Trophoblast cell (in vitro differentiated cells and primary cell): ENCODE measurements around the gene MZT2A. TPM values are rescaled to one million over a fixed set of nuclear protein-coding genes. Genes with fewer than 3 reads are reported as not detected.
A peak's percentile ranks its signal among the peaks of the same experiment; 100 is the strongest.
"Not testable (repeated sequence)": the region's sequence is repeated elsewhere in the genome, so short reads cannot be mapped to it uniquely, and the experiment has no call there.

Source experiments
- DNase-seq, 2 donors: peaks; one replicate each; pipeline ENCODE4 v3.0.0-alpha.2; 2016
- H2AFZ ChIP-seq: 2 replicates; pipeline ENCODE4 v1.6.1; 2013; ENCODE audit warnings: low read length, moderate library complexity, mild to moderate bottlenecking; ENCODE audit not compliant: insufficient read depth, poor library complexity
- H2AK5ac ChIP-seq: 2 replicates; pipeline ENCODE4 v1.6.1; 2013; ENCODE audit warnings: mild to moderate bottlenecking, low read length
- H2BK120ac ChIP-seq: 2 replicates; pipeline ENCODE4 v1.6.1; 2013; ENCODE audit warnings: low read length, mild to moderate bottlenecking, moderate library complexity; ENCODE audit not compliant: insufficient read depth, poor library complexity
- H2BK12ac ChIP-seq: 2 replicates; pipeline ENCODE4 v1.6.1; 2013; ENCODE audit warnings: mild to moderate bottlenecking, low read length, moderate library complexity
- H2BK5ac ChIP-seq: 2 replicates; pipeline ENCODE4 v1.6.1; 2013; ENCODE audit warnings: low read length, low read depth, moderate library complexity, mild to moderate bottlenecking; ENCODE audit not compliant: poor library complexity
- H3K14ac ChIP-seq: 2 replicates; pipeline ENCODE4 v1.6.1; 2013; ENCODE audit warnings: mild to moderate bottlenecking, low read length
- H3K18ac ChIP-seq: 2 replicates; pipeline ENCODE4 v1.6.1; 2013; ENCODE audit warnings: mild to moderate bottlenecking, low read length
- H3K23ac ChIP-seq: 2 replicates; pipeline ENCODE4 v1.6.1; 2013; ENCODE audit warnings: low read length
- H3K27ac ChIP-seq: 2 replicates; pipeline ENCODE4 v1.5.1; 2013; ENCODE audit warnings: low read depth, mild to moderate bottlenecking, inconsistent platforms, low read length, moderate library complexity
- H3K27me3 ChIP-seq: 2 replicates; pipeline ENCODE4 v1.6.1; 2013; ENCODE audit warnings: inconsistent platforms, mild to moderate bottlenecking, low read length, moderate library complexity; ENCODE audit not compliant: insufficient read depth
- H3K36me3 ChIP-seq, 2 experiments: 1 replicate in 1 of 2; 2 replicates in 1 of 2; pipeline ENCODE4 v1.6.1; 2013; ENCODE audit warnings: low read length in 2 of 2, mild to moderate bottlenecking in 2 of 2, moderate library complexity in 1 of 2; ENCODE audit not compliant: insufficient read depth in 2 of 2, control insufficient read depth in 1 of 2
- H3K4ac ChIP-seq: 2 replicates; pipeline ENCODE4 v1.6.1; 2013; ENCODE audit warnings: low read depth, mild to moderate bottlenecking, low read length, moderate library complexity
- H3K4me1 ChIP-seq, 2 experiments: 1 replicate in 1 of 2; 2 replicates in 1 of 2; pipeline ENCODE4 v1.6.1; 2013; ENCODE audit warnings: low read length in 2 of 2, mild to moderate bottlenecking in 2 of 2, moderate library complexity in 1 of 2; ENCODE audit not compliant: insufficient read depth in 2 of 2, control insufficient read depth in 1 of 2
- H3K4me2 ChIP-seq: 2 replicates; pipeline ENCODE4 v1.6.1; 2013; ENCODE audit warnings: inconsistent platforms, mild to moderate bottlenecking, low read length, moderate library complexity
- H3K4me3 ChIP-seq: 2 replicates; pipeline ENCODE4 v1.5.1; 2013; ENCODE audit warnings: mild to moderate bottlenecking, low read depth, low read length, inconsistent platforms
- H3K79me1 ChIP-seq: one replicate; pipeline ENCODE4 v1.6.1; 2013; ENCODE audit warnings: low read length
- H3K79me2 ChIP-seq: 2 replicates; pipeline ENCODE4 v1.6.1; 2013; ENCODE audit warnings: low read length, mild to moderate bottlenecking; ENCODE audit not compliant: control insufficient read depth, insufficient read depth, poor library complexity
- H3K9ac ChIP-seq: 2 replicates; pipeline ENCODE4 v1.6.1; 2013; ENCODE audit warnings: mild to moderate bottlenecking, low read length
- H3K9me3 ChIP-seq: 2 replicates; pipeline ENCODE4 v1.6.1; 2013; ENCODE audit warnings: low read depth, mild to moderate bottlenecking, control low read depth, inconsistent platforms, low read length; ENCODE audit not compliant: insufficient read depth
- H4K12ac ChIP-seq: 2 replicates; pipeline ENCODE4 v1.6.1; 2013; ENCODE audit warnings: low read depth, mild to moderate bottlenecking, low read length, moderate library complexity
- H4K8ac ChIP-seq: 2 replicates; pipeline ENCODE4 v1.6.1; 2013; ENCODE audit warnings: low read depth, mild to moderate bottlenecking, low read length, moderate library complexity
- H4K91ac ChIP-seq: one replicate; pipeline ENCODE4 v1.6.1; 2013; ENCODE audit warnings: low read depth, mild to moderate bottlenecking, low read length, moderate library complexity
- WGBS: extraction: QIAGEN DNeasy Blood & Tissue Kit; methylation state at CpG from one replicate; pipeline ENCODE4 v1.1.7; 2013; ENCODE audit warnings: missing lambda C conversion rate; ENCODE audit not compliant: insufficient read length, insufficient coverage; ENCODE audit errors: extremely low coverage; 5-methylcytosine and 5-hydroxymethylcytosine counted together
- polyA plus RNA-seq: library from polyadenylated mRNA; stranded (reverse); fragments of 200-250 nt; gene quantifications from 2 replicates; pipeline ENCODE4 v1.2.3, GENCODE V29; 2013

Gene MZT2A
- polyA plus RNA-seq, result 166 and 179 TPM in 2 replicates

GRCh38 chr2:131492015-131492417 is at the start of gene MZT2A:
Gene MZT2A (minus strand): TSS chr2:131492397. CDS start chr2:131492376, 21 bp downstream.
- WGBS, result no CpG with 5 or more reads among the region's 53 CpGs
- peak within 1 kb of the TSS; percentile 95 for H2BK5ac ChIP-seq
- H3K23ac ChIP-seq, H3K27me3 ChIP-seq, DNase-seq, H3K9me3 ChIP-seq, H3K36me3 ChIP-seq: not testable (repeated sequence)
- H3K4me2 ChIP-seq, result peak within 1 kb of the TSS; percentile 80
- peaks cover 15% of the 10 kb centered on the region for H3K79me1 ChIP-seq
- H3K4me3 ChIP-seq, result peak within 1 kb of the TSS; percentile 97
- H3K18ac ChIP-seq, result peak within 1 kb of the TSS; percentile 100
- peak within 1 kb of the TSS; percentile 84 for H2BK12ac ChIP-seq
- peaks cover 6 to 10% of the 10 kb centered on the region in 2 experiments for H3K4me1 ChIP-seq
- peak within 1 kb of the TSS; percentile 100 for H4K8ac ChIP-seq
- H2AK5ac ChIP-seq, result peak within 1 kb of the TSS; percentile 85
- peak within 1 kb of the TSS; percentile 91 for H3K4ac ChIP-seq
- H4K12ac ChIP-seq, result peak within 1 kb of the TSS; percentile 100
- H3K79me2 ChIP-seq, result peaks cover 28% of the 10 kb centered on the region
- H4K91ac ChIP-seq, result peak within 1 kb of the TSS; percentile 98
- peak within 1 kb of the TSS; percentile 100 for H3K14ac ChIP-seq
- peak within 1 kb of the TSS; percentile 100 for H2AFZ ChIP-seq
- H3K27ac ChIP-seq, result peak within 1 kb of the TSS; percentile 93
- peak within 1 kb of the TSS; percentile 99 for H2BK120ac ChIP-seq
- peak within 1 kb of the TSS; percentile 91 for H3K9ac ChIP-seq

GRCh38 chr2:131538856-131539255 is 46.7 kb upstream of the MZT2A start:
- H3K4me3 ChIP-seq, H4K91ac ChIP-seq, H2AFZ ChIP-seq, H4K8ac ChIP-seq, H3K23ac ChIP-seq, H3K27me3 ChIP-seq, H4K12ac ChIP-seq, H3K27ac ChIP-seq, H3K79me1 ChIP-seq, H3K18ac ChIP-seq, H3K9me3 ChIP-seq, H3K36me3 ChIP-seq, H3K4me2 ChIP-seq, H2BK120ac ChIP-seq, H3K9ac ChIP-seq, H3K14ac ChIP-seq, H3K79me2 ChIP-seq, H2BK5ac ChIP-seq, H2AK5ac ChIP-seq, H3K4ac ChIP-seq, H3K4me1 ChIP-seq, H2BK12ac ChIP-seq: not testable (repeated sequence)
- WGBS, result no CpG with 5 or more reads among the region's 13 CpGs
- DNase-seq, result peak; percentile 40 to 65

- DNase-seq, H3K27me3 ChIP-seq, H2AFZ ChIP-seq, H3K4me2 ChIP-seq, H3K23ac ChIP-seq, H3K79me1 ChIP-seq, H3K4me3 ChIP-seq, H3K4me1 ChIP-seq, H4K12ac ChIP-seq, H3K9ac ChIP-seq, H2BK5ac ChIP-seq, H3K4ac ChIP-seq, H4K8ac ChIP-seq, H3K79me2 ChIP-seq, H2BK12ac ChIP-seq, H3K14ac ChIP-seq, H3K36me3 ChIP-seq, H3K18ac ChIP-seq, H2BK120ac ChIP-seq, H3K9me3 ChIP-seq, H3K27ac ChIP-seq: not testable (repeated sequence)
- H4K91ac ChIP-seq, result peak overlapping the region; percentile 24
- no CpG with 5 or more reads among the region's 14 CpGs for WGBS
- H2AK5ac ChIP-seq, result peak overlapping the region; percentile 54
These were observed 44.6 kb upstream of the MZT2A start for GRCh38 chr2:131536841-131537240.

GRCh38 chr2:131535951-131536826 is 44.0 kb upstream of the MZT2A start:
- peak overlapping the region; percentile 65 for H4K8ac ChIP-seq
- peak overlapping the region; percentile 49 for H2BK5ac ChIP-seq
- peak overlapping the region; percentile 69 for H2AK5ac ChIP-seq
- not testable (repeated sequence) for H3K4me2 ChIP-seq, H3K9ac ChIP-seq, H3K9me3 ChIP-seq, H3K4ac ChIP-seq, H3K23ac ChIP-seq, H2AFZ ChIP-seq, H3K79me2 ChIP-seq, H4K12ac ChIP-seq, DNase-seq, H3K4me1 ChIP-seq, H3K27ac ChIP-seq, H3K27me3 ChIP-seq, H3K36me3 ChIP-seq, H3K79me1 ChIP-seq, H3K4me3 ChIP-seq
- WGBS, result no CpG with 5 or more reads among the region's 21 CpGs
- H4K91ac ChIP-seq, result peak overlapping the region; percentile 80
- H3K18ac ChIP-seq, result peak overlapping the region; percentile 59
- peak overlapping the region; percentile 51 for H3K14ac ChIP-seq
- peak overlapping the region; percentile 60 for H2BK120ac ChIP-seq
- peak overlapping the region; percentile 81 for H2BK12ac ChIP-seq
